CD4-positive, alpha-beta T cell treated with Interleukin-2 at 100 ng/mL for 4 hours (primary cell): ENCODE data around the gene SMTNL2.
"Not testable (repeated sequence)": the region's sequence is repeated elsewhere in the genome, so short reads cannot be mapped to it uniquely, and the experiment has no call there.

Experiments used
- DNase-seq: peaks from one replicate; pipeline ENCODE4 v3.0.0-alpha.2; 2020; ENCODE audit warnings: low spot score

The SMTNL2 gene

DNA sequence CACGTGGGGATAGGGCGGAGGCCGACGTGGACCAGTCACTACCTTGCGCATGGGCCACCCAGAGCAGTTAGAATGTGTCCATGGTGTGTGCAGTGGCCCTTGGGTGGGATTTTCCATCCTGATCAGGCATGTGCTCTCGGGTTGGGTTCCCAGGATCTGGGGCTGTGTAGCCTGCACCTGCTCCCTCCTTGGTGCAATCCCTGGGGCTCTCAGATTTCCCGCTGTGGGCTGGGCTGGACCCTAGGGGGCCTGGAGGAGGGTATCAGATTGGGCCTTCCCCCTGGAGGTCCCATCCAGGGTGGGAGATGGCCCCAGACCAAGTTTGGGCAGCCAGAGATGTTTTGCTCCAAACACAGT is 1.3 kb downstream of the SMTNL2 start:
- DNase-seq, result no peak

DNA sequence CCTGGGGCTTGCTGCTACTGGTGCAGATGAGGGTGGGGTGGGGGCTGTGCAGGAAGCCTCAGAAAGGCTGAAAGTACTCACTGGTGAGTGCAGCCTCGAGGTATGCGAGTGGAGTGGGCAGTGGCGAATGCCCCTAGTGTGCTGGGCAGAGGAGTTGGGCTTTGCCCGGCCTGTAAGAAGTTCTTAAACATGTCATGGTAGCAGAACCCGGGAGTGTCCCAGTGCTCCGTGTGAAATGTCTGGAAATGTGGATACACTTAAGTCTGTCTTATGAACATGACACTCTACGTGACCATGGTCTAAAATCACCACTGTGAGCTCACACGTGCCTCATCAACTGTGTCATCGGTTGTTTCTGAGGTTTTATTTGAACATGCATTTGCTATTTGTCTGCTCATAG is 1.7 kb downstream of the SMTNL2 start:
- DNase-seq, result no peak

DNA sequence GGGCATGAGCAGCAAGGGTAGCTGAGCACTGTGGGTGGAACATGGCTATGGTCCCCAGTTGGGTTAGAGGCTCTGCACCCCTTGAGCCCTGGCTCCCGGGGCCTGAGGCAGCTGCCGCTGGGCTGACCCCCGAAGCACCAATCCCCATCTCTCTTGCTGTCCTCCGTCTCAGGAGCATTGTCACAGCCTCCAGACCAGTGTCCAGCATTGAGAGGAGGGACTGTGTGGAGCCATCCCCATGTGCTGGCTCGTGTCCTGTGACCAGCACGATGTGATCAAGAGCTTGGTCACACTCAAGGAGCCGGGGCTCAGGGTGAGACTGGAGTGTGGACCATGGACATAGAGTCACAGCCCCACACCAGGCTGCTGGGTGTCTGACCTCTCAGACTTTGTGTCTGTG is 2.9 kb downstream of the SMTNL2 start:
- DNase-seq, result no peak

DNA sequence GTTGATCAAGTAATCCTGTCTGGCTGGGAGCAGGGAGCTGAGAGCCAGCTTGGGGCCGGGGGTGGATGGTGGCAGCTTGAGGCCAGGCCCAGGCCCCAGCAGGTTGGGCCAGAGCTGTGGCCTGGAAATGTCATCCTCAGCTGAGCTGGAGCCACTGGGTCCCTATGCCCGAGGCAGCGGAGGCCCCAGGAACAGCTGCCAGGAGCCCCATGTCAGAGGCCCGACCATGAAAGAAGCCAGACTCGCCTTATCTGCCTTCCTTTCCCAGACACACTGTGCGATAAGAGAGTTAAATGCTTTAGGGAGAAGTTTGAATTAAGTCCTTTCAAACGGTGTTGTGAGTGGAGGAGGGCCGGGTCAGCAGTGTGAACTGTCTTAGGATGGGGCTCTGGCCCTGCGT is 3.5 kb downstream of the SMTNL2 start:
- no peak for DNase-seq

DNA sequence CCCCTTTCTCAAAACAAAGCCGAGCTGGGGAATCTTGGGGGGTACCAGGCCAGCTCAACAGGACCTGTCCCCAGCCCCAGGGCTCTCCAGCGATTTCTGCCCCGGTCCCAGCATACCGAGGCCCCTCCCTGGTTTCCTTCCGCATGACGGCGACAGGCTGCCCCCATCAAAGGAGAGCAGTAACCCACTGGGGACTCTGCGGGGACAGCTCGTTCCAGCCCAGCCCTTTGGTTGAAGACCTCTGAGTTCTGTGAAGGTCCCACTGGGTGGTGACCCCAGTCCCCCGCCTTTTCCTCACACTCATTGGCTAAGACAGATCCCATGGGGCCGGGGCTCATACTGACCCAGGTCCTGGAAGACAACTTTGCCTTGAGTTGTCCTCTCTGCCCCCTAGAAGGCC is 4.1 kb downstream of the SMTNL2 start:
- no peak for DNase-seq

DNA sequence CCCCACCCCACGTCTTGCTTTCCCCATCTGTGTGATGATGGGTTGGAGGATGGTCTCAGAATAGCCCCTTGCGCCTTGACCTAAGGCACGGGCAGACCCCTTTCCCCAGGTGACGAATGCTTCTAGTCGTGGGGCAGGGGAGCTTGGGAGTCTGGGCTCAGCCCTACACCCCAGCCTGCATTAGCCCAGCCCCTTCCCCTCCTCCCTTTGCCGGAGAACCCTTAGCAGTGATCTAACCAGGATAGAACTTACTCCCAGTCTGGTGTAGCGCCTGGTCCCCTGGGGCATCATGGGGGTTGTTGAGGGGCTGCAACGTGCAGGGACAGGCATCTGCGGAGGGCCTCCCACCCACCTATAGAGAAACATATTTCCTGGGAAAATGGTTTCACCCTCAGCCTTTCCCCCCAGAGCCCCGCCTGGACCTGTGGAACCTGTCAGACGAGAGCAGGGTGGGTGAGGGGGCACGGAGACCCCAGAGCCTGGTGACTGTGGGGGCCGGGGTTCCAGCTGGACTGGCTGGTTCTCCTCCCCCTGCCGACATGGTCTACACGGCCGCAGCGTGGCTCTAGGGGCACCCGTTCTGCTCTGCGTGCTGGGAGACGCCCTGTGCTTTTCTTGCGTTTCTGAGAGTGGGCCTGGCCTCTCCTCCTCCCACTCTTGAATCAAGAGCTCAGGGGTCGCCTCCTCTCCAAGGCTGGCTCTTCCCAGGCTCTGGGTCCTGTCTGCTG is 4.7 kb downstream of the SMTNL2 start:
- no peak for DNase-seq

DNA sequence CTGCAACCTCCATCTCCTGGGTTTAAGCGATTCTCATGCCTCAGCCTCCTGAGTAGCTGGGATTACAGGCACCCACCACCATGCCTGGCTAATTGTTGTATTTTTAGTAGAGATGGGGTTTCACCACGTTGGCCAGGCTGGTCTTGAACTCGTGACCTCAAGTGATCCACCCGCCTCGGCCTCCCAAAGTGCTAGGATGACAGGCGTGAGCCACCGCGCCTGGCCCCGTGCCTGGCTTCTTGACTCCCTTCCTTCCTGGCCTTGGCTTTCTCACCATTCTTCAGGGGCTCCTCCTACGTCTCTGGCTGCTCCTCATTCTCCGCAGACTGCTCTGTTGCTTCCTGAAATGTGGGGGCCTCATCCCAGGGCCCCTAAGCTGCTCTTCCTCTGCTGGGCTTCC is 5.7 kb downstream of the SMTNL2 start:
- not testable (repeated sequence) for DNase-seq

DNA sequence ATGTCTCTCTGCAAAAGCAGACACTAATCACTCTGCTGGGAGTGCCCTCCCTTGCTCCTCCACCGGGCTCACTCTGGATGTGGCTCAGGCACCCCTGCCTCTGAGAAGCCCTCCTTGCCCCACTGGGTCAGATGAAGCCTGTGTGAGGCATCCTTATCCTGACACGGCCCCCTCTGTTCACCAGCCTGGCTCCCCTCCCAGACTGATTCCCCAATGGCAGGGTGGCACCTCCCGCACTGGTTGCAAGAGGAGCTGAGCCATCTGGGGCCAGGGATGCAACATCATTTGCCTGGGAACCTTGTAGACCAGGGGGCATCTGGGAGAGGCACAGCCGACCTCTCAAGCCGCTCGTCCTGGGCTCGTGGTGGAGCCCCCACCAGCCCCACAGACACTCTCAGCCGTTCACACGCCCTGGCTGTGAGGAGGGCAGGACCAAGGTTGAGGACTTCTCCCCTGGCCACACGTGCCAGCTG is 6.7 kb downstream of the SMTNL2 start:
- no peak for DNase-seq

DNA sequence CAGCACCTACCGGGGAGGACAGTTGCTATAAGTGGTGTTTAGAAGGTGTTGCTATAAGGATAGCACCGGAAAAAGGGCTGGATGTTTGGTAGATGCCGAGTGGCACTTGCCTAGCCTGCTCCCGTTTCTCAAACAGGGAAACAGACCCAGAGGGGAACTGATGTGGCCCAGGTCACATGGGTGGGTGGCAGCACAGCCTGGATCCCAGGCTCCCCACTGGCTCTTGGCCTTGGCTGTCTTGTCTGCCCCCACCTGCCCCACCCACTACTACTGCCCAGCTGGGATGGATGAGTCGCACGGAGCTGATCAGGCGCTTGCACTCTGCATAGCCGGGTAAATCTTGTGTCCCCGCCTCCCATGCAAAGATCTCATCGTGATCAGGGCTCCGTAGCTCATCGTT is 7.2 kb downstream of the SMTNL2 start:
- no peak for DNase-seq

DNA sequence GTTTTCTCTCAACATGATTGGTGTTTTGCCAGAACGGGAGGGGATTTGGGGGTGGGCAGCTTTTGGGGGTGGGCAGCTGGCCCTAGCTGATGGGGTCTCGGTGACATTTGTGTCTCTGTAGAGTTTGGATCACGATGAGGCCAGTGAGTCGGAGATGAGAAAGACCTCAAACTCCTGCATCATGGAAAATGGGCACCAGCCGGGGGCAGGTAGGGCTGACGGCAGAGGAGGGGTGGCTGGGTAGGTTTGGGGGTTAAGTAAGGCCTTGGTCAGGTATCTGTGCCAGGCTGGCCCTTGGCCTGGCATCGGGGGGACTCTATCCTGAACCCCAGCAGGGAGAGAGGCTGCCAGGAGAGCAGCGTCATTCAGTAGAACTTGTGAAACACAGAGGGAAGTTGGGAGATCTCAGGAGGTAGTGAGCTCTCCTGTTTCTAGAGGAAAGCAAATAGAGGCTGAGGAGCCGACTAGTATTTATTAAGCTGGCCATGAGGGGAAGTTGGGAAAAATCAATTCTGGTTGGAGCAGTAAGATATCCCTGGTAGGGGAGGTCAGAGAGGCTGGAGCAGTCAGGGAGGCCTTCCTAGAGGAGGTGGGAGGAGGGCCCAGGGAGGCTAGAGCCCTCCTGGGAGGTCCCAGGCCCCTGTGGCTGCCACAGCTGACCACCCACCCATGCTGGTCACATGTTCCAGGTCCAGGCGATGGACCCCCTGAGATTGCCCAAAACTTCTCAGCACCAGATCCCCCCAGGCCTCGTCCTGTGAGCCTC is 8.1 kb downstream of the SMTNL2 start:
- no peak for DNase-seq

DNA sequence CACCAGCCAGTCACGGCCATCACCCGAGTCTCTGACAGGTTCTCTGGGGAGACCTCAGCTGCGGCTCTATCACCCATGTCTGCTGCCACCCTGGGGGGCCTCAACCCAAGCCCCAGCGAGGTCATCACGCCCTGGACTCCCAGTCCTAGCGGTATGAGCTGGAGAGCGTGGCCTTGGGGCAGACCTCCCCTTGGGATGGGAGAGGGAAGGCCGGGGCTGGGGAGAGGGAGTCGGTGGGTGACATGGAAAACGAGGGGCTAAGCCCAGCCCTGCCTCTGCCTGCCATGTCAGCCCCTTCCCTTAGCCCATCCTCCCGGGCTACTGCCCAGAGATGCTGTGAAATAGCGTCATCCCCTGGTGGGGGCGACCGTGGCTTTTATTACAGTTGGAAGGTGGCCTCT is 8.7 kb downstream of the SMTNL2 start:
- no peak for DNase-seq

DNA sequence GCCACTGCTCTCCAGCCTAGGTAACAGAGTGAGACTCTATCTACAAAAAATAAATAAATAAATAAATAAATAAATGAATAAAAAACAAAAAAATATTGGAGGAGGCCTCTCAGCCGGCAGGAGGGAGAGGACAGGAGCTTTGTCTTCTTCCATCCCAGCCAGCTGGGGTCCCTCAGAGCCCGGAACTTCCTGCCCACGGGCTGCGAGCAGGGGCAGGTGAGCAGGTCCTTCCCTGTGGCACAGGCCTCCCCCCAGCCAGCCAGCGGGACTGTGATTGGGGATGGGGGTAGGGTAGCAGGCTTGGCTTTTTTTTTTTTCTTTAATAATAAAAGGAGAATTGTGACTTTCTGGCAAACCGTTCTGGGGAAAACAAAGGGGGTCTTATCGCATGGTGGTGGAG is 10.1 kb downstream of the SMTNL2 start:
- DNase-seq, result no peak

DNA sequence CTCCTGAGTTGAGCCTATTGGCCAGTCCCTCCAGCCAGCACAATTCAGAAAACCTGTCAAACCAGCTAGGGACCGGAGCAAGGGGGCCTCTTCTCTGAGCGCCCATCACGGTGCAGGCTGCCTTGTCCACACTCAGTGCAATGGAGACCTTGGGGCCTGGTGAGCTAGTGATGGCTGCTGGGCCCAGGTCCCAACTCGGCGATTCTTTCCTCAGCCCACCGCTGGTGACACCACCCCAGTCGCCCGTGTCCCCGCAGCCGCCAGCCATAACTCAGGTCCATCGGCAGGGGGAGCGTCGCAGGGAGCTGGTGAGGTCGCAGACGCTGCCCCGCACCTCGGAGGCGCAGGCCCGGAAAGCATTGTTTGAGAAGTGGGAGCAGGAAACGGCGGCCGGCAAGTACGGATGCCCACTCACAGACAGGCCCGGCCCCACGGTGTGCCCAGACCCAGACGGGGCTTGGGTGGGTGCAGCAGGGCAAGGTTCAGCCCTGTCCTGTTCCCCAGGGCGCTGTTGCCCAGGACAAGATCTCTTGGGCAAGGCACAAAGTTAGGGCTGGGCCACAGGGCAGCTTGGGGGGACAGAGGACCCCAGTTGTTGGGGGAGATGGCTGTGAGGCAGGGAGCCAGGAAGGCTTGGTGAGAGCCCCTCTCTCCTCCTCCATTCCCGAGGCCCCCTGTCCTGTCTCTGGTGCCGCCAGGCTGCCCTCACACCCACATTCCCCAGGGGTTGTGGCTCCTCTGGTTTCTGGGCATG is 10.8 kb downstream of the SMTNL2 start:
- DNase-seq, result peak; percentile 6

DNA sequence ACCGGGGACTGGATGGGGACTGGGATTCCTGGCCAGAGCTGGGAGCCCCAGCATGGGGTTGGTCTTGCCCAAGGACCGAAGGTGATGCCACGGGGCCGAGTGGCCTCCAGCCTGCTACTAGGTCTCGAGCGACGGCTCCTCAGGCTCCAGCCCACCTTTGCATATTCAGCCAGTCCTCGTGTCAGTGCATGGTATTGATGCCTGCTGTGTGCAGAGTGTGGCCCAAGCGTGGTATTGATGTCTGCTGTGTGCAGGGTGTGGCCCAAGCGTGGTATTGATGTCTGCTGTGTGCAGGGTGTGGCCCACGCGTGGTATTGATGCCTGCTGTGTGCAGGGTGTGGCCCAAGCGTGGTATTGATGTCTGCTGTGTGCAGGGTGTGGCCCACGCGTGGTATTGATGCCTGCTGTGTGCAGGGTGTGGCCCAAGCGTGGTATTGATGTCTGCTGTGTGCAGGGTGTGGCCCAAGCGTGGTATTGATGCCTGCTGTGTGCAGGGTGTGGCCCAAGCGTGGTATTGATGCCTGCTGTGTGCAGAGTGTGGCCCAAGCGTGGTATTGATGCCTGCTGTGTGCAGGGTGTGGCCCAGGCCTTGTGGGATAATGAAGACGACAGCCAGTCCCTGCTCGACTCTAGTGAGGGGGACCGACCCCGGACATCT is 11.5 kb downstream of the SMTNL2 start:
- DNase-seq, result not testable (repeated sequence)

DNA sequence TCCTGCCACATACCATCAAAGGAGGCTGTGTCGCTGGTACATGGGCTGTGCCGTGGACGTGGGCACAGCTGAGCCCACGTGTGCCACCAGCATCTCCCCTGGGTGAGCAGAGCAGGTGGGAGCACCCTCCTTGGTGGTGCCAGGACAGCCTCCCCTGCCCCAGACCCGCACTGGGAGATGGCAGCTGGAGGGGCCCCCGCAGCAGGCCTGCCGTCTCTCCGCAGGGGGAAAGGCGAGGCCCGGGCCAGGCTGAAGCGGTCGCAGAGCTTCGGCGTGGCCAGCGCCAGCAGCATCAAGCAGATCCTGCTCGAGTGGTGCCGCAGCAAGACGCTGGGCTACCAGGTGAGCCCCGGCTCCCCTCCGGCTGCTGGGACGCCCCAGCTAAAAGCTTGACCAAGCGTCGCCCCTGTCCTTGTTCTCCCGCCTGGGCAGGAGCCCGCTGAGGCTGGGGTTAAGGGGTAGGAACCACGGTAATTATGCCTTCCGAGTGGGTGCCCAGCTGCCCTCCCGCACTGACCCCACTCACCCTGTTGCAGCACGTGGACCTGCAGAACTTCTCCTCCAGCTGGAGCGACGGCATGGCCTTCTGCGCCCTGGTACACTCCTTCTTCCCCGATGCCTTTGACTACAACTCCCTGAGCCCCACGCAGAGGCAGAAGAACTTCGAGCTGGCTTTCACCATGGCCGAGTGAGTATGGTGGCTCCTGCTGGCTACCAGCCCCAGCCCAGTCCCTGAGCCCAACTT is 12.5 kb downstream of the SMTNL2 start:
- DNase-seq, result no peak

DNA sequence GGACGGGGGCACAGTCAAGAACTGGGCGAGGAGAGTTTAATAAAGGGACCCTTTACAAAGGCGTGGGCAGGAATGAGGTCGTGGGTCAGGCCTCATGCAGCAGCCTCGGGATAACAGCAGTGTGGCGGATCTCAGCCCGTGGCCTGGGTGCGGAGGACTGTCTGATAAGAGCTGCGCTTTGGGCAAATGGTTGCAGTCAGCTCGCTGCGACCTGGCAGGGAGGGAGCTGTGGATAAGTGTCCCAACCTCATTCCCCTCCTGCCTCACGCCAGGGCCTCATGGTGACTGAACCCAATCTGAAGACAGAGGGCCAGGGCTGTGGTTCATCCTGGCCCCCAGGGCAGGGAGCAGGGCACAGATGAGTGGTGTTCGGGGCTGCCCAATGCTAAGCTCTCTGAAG is 13.6 kb downstream of the SMTNL2 start:
- DNase-seq, result no peak

DNA sequence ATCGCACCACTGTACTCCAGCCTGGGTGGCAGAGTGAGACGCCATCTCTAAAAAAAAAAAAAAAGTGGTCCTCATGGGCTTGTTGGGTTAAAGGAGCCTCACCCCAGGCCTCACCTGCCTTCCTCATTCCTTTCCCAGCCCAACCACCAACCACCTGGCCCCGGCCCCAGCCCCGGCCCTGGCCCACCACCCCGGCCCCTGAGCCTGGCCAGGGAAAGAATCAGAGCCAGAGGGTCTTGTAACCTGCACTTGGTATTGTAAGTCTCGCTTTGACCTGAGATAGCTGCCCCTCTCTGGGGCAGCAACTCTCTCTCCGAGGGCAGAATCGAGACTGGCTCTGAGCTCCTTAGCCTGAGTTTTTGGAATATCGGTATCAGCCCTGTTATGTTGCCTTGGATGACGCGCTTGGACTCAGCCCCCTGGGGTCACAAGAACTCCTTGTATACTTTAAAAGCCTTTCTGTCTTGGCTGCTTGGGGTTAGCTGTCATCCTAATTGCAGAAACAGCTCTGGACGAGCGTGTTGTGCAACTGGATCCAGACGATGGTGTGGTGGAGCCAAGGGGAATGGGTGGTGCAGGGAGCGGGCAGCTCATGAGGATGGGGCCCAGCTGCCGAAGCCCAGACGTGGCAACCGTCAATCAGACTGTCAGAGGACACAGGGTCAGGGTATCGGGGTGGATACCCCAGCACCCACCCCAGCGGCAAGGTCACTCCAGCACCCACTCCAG is 14.6 kb downstream of the SMTNL2 start:
- no peak for DNase-seq

DNA sequence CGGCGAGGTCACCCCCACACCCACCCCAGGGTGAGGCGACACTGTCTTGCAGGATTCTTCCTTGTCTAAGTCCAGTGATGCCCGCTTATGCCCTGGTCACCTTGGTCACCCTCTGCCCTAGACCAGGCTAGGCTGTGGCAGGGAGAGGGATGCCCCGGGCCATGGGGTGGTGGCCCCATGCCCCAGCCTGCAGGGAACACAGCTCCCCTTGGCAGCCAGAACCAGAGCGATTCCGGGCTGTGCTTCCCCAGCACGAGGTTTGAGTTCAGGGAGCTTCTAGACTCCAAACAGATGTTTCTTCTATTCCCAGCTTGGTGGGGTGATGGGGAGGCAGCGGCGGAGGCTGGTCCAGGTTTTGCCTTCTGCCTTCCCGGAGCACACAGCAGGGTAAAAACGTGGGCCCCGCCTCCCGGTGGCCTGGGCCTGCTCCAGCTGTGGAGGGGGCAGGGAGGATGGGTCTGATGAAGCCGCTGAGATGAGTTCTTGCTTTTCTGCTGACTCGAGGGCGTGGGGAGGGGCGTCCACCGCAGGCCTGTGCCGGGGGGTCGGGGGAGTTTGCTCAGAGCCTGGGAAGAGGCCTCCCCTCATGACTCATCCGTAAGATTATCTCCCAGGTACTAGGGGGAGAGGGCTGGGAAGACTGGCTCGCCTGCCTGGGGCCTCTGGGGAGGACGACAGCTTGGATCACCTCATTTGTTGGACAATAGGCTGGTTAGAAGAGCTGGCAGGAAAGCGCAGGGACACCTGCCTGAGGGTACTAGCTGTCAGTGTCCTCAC is 15.4 kb downstream of the SMTNL2 start:
- no peak for DNase-seq

DNA sequence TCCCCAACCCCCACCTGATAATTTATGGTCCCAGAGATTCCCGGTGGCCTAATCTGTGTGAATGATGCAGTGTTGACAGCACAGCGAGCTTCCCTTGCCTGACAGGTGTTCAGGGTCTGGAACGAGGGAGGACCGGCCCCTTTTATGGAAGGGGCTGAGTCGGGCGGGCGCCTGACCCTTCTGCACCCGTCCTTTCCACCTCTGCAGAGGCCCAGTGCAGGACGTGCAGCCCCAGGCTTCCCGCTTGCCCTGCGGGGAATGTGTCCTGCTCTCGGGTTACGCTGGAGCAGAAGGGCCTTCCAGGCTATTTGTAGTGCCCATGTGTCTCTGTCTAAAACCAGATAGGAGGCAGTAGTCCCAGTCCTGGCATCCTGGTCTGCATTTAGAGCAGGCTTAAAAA is 16.2 kb downstream of the SMTNL2 start:
- no peak for DNase-seq

DNA sequence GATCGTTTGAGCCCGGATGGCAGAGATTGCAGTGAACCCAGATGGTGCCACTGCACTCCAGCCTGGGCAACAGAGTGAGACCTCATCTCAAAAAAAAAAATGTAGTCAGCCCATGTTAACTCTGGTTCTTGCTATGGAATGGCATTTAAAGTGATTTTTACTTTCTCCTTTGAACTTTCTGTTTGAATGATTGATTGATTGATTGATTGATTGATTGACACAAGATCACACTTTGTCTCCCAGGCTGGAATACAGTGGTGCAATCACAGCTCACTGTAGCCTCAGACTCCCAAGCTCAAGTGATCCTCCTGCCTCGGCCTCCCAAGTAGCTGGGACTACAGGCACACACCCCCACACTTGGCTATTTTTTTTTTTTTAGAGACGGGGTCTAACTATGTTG is 17.0 kb downstream of the SMTNL2 start:
- no peak for DNase-seq
